ENCODE data around the gene ABHD17B.
"Not testable (repeated sequence)": the region's sequence is repeated elsewhere in the genome, so short reads cannot be mapped to it uniquely, and the experiment has no call there.

The ABHD17B gene

GRCh38 chr9:71911061-71911907 is at the start of gene ABHD17B, which contains the start of gene C9orf85:
TSS of gene ABHD17B (minus strand) at chr9:71911193. CDS start at chr9:71875080, 36,113 bp downstream.
TSS of gene C9orf85 (plus strand) at chr9:71911639. CDS start at chr9:71911735, 96 bp downstream.
- peak; percentile 95 for DNase-seq

- no peak for DNase-seq
These were observed 44.4 kb upstream of the ABHD17B start for GRCh38 chr9:71955300-71955915.

- DNase-seq, result not testable (repeated sequence)
These were observed 43.7 kb upstream of the ABHD17B start for GRCh38 chr9:71954652-71955051.

- DNase-seq, result no peak
These were observed 33.9 kb upstream of the ABHD17B start for GRCh38 chr9:71944754-71945375.

- DNase-seq, result no peak
These were observed 31.1 kb upstream of the ABHD17B start for GRCh38 chr9:71941998-71942567.

- DNase-seq, result no peak
These were observed 30.1 kb upstream of the ABHD17B start for GRCh38 chr9:71941060-71941568.

- no peak for DNase-seq
These were observed 26.9 kb upstream of the ABHD17B start for GRCh38 chr9:71937898-71938297.

- DNase-seq, result no peak
These were observed 26.2 kb upstream of the ABHD17B start for GRCh38 chr9:71937070-71937625.

- no peak for DNase-seq
These were observed 25.1 kb upstream of the ABHD17B start for GRCh38 chr9:71936066-71936465.

GRCh38 chr9:71931166-71931565 is 20.2 kb upstream of the ABHD17B start:
- DNase-seq, result no peak

- no peak for DNase-seq
These were observed 18.9 kb upstream of the ABHD17B start for GRCh38 chr9:71929791-71930440.

- DNase-seq, result no peak
These were observed 18.2 kb upstream of the ABHD17B start for GRCh38 chr9:71929223-71929622.

- DNase-seq, result no peak
These were observed 17.8 kb upstream of the ABHD17B start for GRCh38 chr9:71928806-71929205.

- DNase-seq, result no peak
These were observed 17.4 kb upstream of the ABHD17B start for GRCh38 chr9:71928376-71928775.

- no peak for DNase-seq
These were observed 14.8 kb upstream of the ABHD17B start for GRCh38 chr9:71925834-71926233.

- no peak for DNase-seq
These were observed 13.6 kb upstream of the ABHD17B start for GRCh38 chr9:71924576-71924975.

GRCh38 chr9:71921190-71921814 is 10.3 kb upstream of the ABHD17B start:
- no peak for DNase-seq

- DNase-seq, result no peak
These were observed 9.6 kb upstream of the ABHD17B start for GRCh38 chr9:71920456-71921189.

GRCh38 chr9:71918419-71918818 is 7.4 kb upstream of the ABHD17B start:
- no peak for DNase-seq

GRCh38 chr9:71916834-71917534 is 6.0 kb upstream of the ABHD17B start:
- DNase-seq, result no peak

Measured in activated CD4-positive, alpha-beta T cell treated with anti-CD3 and anti-CD28 coated beads, Interleukin-2, amount 50 U/mL, for 4 hours (primary cell).